GM11168 (cell line): ENCODE results near the gene ZYX.

ENCODE experiments used
- in situ Hi-C: fragments of 300-500 bp; cut with MboI; formaldehyde crosslinking; loops from one replicate; pipeline ENCODE4 v1.12.0; 2022; ENCODE audit warnings: low sequenced_read_pairs; ENCODE audit not compliant: unreplicated experiment

Gene ZYX, protein sequence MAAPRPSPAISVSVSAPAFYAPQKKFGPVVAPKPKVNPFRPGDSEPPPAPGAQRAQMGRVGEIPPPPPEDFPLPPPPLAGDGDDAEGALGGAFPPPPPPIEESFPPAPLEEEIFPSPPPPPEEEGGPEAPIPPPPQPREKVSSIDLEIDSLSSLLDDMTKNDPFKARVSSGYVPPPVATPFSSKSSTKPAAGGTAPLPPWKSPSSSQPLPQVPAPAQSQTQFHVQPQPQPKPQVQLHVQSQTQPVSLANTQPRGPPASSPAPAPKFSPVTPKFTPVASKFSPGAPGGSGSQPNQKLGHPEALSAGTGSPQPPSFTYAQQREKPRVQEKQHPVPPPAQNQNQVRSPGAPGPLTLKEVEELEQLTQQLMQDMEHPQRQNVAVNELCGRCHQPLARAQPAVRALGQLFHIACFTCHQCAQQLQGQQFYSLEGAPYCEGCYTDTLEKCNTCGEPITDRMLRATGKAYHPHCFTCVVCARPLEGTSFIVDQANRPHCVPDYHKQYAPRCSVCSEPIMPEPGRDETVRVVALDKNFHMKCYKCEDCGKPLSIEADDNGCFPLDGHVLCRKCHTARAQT

DNA sequence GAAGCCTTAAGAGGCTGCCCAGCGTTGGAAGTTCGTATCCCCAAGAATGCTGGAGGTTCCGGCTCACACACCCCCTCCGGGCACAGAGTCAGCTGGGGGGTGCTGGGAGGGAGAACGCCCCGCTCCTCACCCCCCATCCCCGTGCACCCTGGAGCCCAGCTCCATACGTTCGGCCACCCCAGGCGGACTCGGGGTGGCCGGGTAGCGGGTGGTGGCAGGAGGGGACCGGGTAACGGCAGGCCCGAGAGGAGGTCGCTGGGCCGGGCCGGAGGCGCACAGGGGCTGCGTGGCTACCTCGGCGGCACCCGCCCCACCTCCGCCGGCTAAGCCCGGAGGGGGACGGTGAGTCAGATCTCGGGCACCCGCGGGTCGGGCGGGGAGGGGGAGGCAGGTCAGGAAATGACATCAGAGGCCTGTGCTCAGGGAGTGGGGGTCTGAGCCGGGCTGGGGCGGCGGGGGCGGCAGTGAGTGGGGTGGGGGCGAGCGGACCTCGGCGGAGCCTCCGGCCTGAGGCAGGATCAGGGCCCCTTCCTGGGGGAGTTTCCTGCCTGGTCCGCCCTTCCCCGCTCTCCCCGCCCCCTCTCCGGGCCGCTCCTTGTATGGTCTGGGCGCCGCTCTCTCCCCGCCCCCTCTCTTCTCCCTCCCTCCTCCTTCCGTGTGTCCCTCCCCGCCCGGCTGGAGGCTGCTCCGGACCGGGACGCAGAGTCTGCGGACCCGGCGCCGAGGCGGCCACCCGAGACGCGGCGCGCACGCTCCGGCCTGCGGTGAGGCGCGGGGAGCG is at the start of gene ZYX:
TSS of gene ZYX (plus strand) at position 700 of the 781 bp plus-strand sequence. CDS start 227 bp downstream, outside the sequence.
- in situ Hi-C loops, result no loop called here

DNA sequence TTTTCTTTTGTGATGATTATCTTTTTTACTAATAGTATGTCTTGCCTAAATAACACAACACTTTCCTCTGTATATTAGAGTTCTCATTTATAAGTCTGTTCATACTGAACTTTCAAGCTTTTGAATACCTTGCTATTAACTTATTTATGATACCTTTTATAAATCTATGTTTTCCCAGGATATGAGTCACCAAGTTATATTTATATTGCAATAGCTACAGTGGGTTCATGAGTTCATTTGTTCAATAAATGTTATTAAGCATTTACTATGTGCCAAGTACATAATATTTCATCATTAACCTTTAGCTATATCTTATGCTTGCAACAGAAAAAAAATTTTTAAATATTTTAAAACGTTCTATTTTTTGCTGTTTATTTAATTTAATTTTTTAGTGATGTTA is 46.9 kb upstream of the ZYX start:
- in situ Hi-C loops, result no loop called here

DNA sequence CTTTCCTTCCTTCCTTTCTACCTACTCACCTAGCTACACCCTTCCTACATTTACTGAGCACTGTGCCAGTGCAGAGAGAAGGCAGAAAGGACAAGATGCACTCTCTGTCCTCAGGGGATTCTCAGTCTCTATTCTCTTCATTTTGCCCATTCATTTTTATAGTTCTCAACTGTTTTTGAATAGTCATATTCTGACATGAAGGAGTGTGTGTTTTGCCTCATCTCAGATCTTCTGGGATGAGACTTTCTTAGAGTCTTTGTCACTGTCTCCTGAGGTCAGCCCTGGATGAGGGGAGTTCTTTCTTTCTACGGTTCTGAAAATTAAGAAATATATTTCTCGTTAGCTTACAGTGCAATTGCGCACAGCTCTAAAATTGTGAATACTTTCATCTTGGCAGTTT is 43.9 kb upstream of the ZYX start:
- in situ Hi-C loops, result no loop called here

DNA sequence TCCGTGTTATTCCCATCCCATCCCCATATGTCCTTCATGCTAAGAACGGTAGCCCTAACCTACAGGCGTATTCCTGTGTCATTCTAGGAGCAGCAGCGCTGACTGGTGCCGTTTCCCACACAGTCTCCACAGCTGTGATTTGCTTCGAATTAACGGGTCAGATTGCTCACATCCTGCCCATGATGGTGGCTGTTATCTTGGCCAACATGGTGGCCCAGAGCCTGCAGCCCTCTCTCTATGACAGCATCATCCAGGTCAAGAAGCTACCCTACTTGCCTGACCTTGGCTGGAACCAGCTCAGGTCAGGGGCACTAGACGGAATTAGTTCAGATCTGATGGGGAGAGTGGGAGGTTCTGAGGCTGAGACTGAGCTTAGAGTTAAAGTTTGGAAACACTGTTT is 39.3 kb upstream of the ZYX start:
- in situ Hi-C loops, result no loop called here

DNA sequence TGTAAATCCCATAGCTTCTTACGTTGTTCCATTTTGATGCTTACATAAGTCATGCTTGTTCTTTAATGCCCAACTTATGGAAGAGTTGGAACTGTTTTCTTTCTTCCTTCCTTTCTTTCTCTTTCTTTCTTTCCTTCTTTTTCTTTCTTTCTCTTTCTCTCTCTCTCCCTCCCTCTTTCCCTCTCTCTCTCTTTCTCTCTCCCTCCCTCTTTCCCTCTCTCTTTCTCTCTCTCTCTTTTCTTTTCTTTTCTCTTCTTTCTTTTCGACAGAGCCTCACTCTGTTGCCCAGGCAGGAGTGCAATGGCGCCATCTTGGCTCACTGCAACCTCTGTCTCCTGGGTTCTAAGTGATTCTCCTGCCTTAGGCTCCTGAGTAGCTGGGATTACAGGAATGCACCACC is 37.5 kb upstream of the ZYX start:
- in situ Hi-C loops, result no loop called here

DNA sequence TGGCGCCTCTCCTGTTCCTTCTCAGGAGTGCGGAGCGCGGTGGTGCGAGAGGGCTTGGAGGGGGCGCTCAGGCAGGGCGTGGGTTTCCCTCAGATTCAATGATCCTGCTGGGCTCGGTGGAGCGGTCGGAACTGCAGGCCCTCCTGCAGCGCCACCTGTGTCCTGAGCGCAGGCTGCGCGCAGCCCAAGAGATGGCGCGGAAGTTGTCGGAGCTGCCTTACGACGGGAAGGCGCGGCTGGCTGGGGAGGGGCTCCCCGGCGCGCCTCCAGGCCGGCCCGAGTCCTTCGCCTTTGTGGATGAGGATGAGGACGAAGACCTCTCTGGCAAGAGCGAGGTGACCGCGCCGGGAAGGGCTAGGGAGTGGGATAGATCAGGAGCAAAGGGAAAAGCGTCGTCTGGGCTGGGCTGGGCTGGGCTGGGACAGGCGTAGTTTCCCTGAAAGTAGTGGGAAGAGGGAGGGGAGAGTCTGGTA is 35.7 kb upstream of the ZYX start:
- in situ Hi-C loops, result no loop called here

DNA sequence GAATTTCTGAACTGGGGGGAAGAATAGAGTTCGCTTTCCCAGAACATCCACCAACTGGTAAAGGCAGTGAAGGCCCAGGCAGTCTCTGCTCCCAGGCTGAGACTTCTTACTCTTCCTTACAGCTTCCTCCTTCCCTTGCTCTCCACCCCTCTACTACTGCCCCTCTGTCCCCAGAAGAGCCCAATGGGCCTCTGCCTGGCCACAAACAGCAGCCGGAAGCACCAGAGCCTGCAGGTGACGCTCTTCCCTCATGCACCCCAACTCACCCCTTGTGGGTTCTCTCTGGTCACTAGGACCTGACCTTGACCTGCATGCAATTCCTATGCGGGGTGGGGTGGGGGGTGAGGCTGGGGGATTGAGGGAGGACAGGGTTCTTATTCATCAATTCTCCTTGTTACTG is 35.1 kb upstream of the ZYX start:
- in situ Hi-C loops, result no loop called here

DNA sequence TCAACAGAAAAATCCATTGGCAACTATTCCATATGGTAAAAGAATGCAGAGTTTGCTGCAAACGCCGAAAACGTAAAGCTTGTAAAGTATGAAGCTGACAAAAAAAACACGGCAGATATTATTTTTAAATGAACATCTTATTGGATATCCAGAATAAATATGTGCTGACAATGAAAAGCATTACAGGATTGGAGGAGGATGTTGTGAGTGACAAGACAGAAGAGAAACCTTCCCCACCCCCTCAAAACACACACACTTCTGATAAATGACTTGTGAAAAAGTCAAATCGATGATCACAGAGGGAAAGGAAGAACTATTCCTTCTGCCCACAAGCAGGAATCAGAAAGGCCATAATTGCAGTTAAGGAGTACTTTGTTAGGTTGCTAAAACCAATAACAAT is 33.2 kb upstream of the ZYX start:
- in situ Hi-C loops, result no loop called here

DNA sequence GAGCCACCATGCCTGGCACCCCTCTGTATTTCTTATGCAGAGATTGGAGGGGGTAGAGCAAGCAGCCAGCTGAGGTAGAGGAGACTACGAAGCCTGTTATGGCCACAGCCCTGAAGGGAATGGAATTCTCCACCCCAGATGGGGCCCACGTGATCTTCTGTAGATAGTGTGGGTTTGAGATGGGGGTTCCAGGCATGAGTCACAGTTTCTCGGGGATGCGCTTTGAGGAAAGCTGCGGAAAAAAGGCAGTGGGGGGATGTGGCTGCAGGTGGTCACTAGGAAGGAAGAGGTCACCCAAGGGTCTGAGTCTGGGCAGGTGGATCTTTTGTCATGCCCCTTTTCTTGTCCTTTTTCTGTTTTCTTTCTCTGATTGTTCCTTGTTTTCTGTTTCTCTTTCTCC is 30.1 kb upstream of the ZYX start:
- in situ Hi-C loops, result no loop called here

DNA sequence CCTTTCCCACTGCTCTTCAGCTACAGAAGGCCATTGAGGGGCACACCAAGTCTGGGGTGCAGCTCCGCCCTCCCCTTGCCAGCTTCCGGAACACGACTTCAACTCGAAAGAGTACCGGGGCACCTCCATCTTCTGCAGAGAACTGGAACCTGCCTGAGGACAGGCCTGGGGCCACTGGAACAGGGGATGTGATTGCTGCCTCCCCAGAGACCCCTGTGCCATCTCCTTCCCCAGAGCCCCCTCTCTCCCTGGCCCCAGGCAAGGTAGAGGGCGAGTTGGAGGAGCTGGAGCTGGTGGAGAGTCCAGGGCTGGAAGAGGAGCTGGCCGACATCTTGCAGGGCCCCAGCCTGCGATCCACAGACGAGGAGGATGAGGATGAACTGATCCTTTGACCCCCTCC is 29.6 kb upstream of the ZYX start:
- in situ Hi-C loops, result no loop called here

DNA sequence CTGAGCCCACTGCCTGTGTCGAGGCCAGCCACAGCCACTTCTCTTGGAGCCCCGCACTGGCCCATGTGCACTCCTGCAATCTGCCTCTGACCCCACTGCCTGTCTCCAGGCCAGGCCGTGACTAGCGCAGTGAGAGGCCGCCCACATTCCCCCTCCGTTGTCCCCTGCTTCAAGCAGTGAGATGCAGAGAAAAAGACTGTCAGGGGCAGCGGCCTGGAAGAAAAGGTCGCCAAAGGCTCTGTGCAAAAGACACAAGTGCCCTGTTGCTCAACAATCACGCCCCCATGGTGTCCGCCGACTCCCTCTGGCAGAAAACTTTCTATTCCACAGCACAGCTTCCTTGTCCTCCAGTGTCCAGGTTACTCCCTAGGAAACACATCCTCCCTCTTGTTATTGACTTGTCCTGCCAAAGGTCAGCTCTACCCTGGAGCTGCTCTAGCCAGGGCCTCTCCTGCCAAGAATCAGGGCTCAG is 28.6 kb upstream of the ZYX start:
- in situ Hi-C loops, result no loop called here

DNA sequence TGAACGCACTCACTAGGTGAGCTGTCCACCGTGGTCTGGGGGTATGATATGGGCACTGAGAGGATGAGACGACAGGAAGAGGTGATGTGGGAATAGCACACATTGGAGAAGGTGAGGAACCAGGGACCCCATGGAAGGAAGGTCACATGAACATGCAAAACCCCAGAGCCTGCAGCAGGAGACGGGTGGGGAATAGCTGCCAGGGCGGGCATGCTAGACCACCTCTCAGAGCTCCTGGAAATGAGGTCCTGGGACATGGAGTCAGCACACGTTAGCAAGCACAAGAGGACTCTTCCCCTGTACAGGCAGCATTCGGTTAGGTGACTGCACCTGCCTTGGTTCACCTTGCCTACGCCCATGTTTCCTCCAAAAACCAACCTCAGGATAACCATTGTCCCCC is 26.8 kb upstream of the ZYX start:
- in situ Hi-C loops, result no loop called here

DNA sequence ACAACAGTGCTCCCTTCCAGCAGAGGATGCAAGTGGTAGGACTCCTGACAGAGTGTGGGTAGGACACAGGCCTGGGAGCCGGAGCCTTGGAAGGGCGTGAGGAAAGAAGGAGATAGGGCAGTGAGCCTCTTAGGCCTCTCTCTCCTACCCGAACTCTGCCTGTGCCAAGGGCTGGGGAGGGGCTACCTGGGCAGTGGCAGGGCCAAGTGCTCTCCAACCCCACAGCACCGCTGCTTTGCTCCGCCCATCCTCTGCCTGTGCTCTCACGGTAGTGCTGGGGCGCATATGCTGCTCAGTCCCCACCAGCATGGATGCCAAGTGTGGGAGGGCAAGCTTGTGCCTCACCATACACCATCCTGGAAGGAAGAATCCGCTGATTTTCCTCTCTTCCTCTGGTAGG is 26.2 kb upstream of the ZYX start:
- in situ Hi-C loops, result no loop called here

DNA sequence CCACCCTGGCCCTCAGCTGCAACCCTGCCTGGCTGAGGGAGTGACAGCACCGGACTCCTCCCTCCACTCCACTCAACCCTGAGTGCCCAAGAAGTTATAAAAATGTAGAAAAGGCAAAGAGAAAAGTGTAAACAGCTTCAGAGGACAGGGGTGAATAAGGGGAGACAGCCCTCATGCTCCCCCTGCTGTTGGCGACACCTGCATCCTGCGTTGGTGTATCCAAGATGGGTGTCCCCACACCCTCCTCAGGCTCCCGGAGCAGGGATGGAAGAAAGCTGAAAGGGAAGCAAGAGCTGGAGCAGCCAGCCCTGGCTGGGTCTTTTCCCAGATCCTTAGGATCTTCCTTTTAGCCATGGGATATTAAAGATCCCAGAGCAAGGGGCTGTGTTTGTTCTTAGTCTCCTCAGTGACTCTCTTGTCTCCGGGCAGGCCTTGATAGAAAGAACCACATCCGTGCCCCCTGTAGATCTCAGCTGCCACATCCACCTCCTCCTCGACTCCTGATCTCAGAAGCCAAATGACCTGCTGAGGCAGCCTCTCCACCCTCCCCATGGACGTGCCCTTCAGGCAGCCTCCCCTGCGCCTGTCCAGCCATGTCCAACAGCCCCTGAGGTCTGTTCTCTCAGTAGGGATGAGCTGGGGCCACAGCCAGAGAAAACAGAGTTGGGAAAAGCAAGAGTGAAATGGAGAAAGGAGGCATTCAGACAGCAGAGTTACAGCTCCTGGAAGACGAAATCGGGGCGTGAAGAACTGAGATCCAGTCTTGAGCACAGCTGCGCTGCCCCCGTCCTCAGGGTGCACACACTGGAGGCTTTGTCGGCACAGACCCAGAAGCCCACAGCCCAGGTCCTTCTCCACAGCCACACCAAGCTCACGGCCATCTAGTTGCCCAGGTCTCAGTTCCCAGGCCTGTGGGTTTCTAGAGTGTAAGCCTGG is 25.4 kb upstream of the ZYX start:
- in situ Hi-C loops, result no loop called here

DNA sequence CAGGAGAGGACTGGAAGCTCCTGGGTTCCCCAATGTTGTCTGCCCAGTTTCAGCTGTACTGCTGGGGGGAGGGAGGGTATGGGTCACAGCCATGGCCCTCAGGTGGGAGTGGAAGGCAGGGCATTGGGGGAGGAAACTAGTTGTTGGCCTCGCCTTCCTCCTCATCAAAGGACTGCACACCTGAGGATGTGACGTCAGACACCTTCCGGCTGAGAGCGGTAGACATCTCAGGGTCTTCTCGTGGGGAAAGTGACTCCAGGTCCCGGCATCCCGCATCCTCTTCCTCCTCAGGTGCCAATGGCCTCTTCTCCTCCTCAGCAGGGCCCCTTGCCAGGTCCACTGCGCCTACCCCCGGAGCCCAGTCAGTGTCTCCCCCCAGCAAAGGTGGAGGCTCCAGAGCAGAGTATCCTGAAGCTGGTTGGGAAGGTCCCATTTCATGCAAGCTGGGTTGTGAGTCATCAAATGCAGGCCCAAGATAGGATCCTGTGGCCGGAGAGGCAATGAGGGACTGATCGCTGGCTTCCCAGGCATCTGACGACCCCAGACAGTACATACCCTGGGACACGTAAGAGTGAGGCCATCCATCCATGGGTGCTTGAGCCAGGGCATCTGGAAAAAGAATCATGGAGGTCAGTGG is 24.6 kb upstream of the ZYX start:
- in situ Hi-C loops, result no loop called here

DNA sequence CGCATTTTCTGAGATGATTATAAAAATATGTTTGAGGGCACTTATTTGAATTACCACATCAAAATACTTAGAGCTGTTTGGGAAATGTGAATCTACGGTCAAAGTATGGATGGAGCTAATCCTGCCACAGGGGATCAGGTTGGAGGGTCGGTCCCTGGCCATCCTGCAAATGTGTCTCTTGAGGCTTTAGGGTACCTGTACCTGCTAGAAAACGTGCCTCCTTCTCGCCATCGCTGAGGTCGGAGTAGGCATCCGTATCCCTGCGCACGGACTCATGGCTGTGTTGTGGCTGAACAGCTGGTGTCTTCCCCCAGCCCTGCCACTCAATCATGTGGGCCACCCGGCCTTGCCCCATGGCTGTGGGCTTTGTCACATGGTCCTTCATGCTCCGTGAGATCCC is 22.5 kb upstream of the ZYX start:
- in situ Hi-C loops, result no loop called here

DNA sequence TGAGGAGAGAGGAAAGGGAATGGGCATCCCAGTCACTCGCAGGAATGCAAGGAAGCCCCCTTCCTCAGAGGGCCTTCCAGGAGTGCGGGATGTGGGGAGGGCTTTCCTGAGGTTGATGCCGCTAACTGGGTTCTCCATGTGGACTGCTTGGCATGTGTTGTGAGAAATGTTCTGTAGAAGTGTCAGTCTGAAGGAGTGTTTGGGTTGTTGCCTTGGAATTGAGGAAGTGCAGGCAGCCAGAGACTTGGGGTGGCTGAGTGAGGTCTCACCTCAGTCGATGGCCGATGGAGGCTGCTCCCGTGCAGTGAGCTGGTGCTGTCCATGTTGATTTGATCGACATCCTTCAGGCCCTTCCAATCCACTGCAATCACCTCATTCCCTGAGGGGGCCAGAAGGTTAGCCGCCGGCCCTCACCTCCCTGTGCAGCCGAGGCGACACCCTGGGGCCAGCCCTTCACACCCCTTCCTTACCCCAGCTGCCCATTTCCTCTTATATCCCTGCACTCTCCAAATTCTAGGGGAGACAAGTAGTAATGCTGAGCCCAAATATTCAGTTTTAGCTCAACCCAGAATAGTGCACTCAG is 21.3 kb upstream of the ZYX start:
- in situ Hi-C loops, result no loop called here

DNA sequence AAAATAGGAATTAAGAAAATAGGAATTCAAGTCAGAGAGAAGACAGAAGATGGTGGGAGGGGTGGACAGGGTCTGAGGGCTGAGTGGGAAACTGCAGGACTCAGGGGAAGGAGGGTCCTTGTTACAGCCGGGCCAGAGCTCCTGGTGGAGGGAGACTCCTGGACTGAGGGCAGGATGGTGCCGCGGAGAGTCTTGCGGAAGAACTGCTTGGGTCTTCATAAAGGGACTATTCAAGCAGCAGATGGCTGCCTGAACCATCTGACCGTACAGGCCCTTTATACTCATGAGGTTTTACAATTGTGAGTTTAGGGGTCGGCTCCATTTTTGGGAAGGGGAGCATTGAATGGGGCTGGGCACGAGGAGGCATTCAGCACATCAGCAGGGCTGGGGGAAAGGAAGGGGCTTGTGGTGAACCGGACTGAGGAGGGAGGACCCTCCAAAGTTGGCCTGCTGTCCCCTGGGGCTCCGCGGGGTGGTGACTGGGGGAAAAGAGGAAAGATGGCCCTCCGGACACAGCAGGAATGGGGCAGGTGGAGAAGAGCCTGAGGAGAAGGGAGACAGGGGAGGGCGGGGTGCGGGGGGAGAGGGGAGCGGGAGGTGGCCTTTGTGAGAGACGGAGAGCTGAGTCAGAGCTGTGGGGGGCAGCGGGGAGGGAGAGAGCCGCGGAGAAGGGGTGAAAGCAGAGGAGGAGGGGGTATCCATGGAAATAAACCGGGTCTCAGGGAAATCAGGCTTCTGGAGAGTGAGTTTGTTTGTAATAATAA is 20.2 kb upstream of the ZYX start:
- in situ Hi-C loops, result no loop called here
